Spleen (tissue), 7 donors: ENCODE measurements around the gene NEK5.

ENCODE experiments used
- POLR2A ChIP-seq, 3 donors: fragments of 450-650 bp; IDR thresholded peaks; one replicate each; pipeline ENCODE4 v1.5.1; 2017; ENCODE audit warnings: antibody characterized with exemption in 3 of 3, mild to moderate bottlenecking in 1 of 3
- POLR2AphosphoS5 ChIP-seq, 3 donors: sonication (generic); formaldehyde crosslinking; IDR thresholded peaks; one replicate each; pipeline ENCODE4 v1.5.1; 2017; ENCODE audit warnings: antibody characterized with exemption in 3 of 3
- TF ChIP-seq, protein P1 (sequence below), 11 experiments: fragments of 200-600 bp in 7 of 11; fragments of 450-650 bp in 4 of 11; sonication (generic) in 4 of 11; IDR thresholded peaks in 8 of 11; conservative IDR thresholded peaks in 3 of 11; 1 replicate in 7 of 11; 2 replicates in 4 of 11; pipeline versions ENCODE4 v1.4.0 to v1.8.0; 2016 to 2021; ENCODE audit warnings: antibody characterized with exemption in 11 of 11, inconsistent platforms in 4 of 11, mild to moderate bottlenecking in 1 of 11
- donor health status: DM: no; HTN: no; CAD: no; lungs with moderate emphysema.
- donor health status: DM: no; HTN: no; CAD: no.
- donor health status: DM: no; HTN: no; CAD: no.

DNA sequence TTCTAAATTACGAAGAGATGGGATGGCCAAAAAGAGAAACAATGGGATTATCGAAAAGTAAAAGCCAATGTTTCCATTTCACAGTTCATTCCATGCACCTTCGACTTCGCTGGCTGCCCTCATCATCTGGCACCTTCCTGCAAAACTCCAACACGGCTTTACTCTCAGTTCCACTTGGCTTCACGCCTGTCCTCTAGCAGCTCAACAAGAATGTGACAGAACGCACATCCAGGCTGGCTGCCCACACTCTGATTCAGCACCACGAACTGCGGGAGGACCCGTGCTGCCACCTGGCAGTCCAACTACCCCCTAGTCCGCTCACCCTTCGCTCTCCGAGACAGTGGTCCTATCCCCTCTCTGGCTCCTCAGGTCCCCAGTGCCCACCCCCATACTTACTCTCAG is 129.4 kb downstream of the NEK5 start:
- TF ChIP-seq, protein P1, sequence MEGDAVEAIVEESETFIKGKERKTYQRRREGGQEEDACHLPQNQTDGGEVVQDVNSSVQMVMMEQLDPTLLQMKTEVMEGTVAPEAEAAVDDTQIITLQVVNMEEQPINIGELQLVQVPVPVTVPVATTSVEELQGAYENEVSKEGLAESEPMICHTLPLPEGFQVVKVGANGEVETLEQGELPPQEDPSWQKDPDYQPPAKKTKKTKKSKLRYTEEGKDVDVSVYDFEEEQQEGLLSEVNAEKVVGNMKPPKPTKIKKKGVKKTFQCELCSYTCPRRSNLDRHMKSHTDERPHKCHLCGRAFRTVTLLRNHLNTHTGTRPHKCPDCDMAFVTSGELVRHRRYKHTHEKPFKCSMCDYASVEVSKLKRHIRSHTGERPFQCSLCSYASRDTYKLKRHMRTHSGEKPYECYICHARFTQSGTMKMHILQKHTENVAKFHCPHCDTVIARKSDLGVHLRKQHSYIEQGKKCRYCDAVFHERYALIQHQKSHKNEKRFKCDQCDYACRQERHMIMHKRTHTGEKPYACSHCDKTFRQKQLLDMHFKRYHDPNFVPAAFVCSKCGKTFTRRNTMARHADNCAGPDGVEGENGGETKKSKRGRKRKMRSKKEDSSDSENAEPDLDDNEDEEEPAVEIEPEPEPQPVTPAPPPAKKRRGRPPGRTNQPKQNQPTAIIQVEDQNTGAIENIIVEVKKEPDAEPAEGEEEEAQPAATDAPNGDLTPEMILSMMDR (IDR thresholded peaks at IDR 0.05 in 8 of 11, conservative IDR thresholded peaks at IDR 0.05 in 3 of 11), result no peak
- TF ChIP-seq POLR2A (IDR thresholded peaks at IDR 0.05) (no peak), POLR2AphosphoS5 (IDR thresholded peaks at IDR 0.05) (no peak)
